Astrocyte of the hippocampus (primary cell): ENCODE measurements around the gene POF1B.

ENCODE experiments used
- DNase-seq: peaks from one replicate; pipeline ENCODE4 v3.0.0; 2011; ENCODE audit warnings: low read depth, low spot score

POF1B gene

DNA sequence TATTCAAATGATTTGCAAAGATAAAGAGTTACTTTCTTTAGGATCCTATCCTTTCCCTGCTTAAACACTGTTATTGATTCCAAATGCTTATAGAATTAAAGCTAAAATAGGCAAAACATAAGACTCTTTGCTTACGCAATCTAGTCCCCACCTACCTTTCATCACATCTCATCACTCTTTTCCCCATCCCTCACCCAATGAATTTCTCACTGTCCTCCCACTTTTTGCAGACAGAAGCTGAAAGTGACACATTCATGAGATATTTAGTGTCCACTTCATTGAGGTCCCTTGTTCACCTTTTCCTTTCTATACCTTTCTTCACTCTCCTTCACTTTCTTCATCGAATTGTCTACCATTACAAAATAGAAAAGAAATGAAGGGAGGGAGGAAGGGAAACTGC lies 136.3 kb downstream of the POF1B start:
- DNase-seq = no peak
